Measurements from ENCODE around the gene OGA. TPM values are rescaled to one million over a fixed set of nuclear protein-coding genes. Genes with fewer than 3 reads are reported as not detected.

The OGA gene
- total and polyA plus RNA-seq, 2 donors (not counting 3 experiments of a cell fraction or from before 2014, with no cell fraction given) = 30.8 to 118 TPM

- intact Hi-C loops (cut with micrococcal nuclease) = no loop called here
- ChIA-PET POLR2A (no interaction called here), CTCF (no interaction called here)
- dilution Hi-C loops (cut with MboI; ENCODE audit: extremely low pct_ligation_motif_present, low sequenced_read_pairs) = no loop called here
- Histone ChIP-seq H3K4me1 (ENCODE audit: control insufficient read depth, extremely low read depth, insufficient read depth, low read length) (peaks cover 11% of the 10 kb centered on the region), H4K20me1 (replicated peaks; ENCODE audit: control insufficient read depth, extremely low read depth, insufficient read depth, low read length) (no peaks in the 10 kb centered on the region), H3K27me3 (ENCODE audit: control insufficient read depth in 2 of 2, insufficient read depth in 2 of 2, low read length in 2 of 2) (peaks cover 55 to 67% of the 10 kb centered on the region in 2 experiments), H3K4me3 (replicated peaks in 1 of 3; ENCODE audit: insufficient read depth in 1 of 3, low read depth in 1 of 3, low read length in 3 of 3) (no peak overlapping the region), H3K79me2 (ENCODE audit: control insufficient read depth, insufficient read depth, low read length) (no peaks in the 10 kb centered on the region), H3K36me3 (ENCODE audit: control insufficient read depth in 2 of 2, extremely low read depth in 1 of 2, insufficient read depth in 2 of 2, low read length in 2 of 2) (no peaks in the 10 kb centered on the region), H3K27ac (ENCODE audit: insufficient read depth, low read depth, low read length) (no peak overlapping the region), H3K4me2 (ENCODE audit: insufficient read depth, low read length) (no peak overlapping the region), H3K9ac (replicated peaks; ENCODE audit: extremely low read depth, insufficient read depth, low read length) (no peak overlapping the region), H3K9me1 (replicated peaks; ENCODE audit: control insufficient read depth, extremely low read depth, insufficient read depth, low read length) (no peaks in the 10 kb centered on the region), H3K9me3 (replicated peaks; ENCODE audit: control insufficient read depth, insufficient read depth, low read length) (no peaks in the 10 kb centered on the region), H2AFZ (ENCODE audit: low read depth, low read length) (no peak overlapping the region)
- FAIRE-seq (no peak), DNase-seq (ENCODE audit: low read depth, low spot score) (no peak)
- no TSS peak for BruUV-seq (replicated peaks)
- peak; percentile 97 for TF ChIP-seq EZH2 (IDR thresholded peaks at IDR 0.05; ENCODE audit: borderline replicate concordance, low read depth, low read length, severe bottlenecking)
- no peak for TF ChIP-seq POLR2A (IDR thresholded peaks at IDR 0.05; ENCODE audit: low read depth, low read length)
- TF ChIP-seq, protein P1, sequence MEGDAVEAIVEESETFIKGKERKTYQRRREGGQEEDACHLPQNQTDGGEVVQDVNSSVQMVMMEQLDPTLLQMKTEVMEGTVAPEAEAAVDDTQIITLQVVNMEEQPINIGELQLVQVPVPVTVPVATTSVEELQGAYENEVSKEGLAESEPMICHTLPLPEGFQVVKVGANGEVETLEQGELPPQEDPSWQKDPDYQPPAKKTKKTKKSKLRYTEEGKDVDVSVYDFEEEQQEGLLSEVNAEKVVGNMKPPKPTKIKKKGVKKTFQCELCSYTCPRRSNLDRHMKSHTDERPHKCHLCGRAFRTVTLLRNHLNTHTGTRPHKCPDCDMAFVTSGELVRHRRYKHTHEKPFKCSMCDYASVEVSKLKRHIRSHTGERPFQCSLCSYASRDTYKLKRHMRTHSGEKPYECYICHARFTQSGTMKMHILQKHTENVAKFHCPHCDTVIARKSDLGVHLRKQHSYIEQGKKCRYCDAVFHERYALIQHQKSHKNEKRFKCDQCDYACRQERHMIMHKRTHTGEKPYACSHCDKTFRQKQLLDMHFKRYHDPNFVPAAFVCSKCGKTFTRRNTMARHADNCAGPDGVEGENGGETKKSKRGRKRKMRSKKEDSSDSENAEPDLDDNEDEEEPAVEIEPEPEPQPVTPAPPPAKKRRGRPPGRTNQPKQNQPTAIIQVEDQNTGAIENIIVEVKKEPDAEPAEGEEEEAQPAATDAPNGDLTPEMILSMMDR (IDR thresholded peaks at IDR 0.05; ENCODE audit: extremely low read depth in 1 of 2, insufficient read depth in 1 of 2, low read depth in 1 of 2, low read length in 2 of 2) = no peak
These were observed 42.0 kb downstream of the OGA start for GRCh38 chr10:101776161-101776817.
